Measurements from ENCODE around the gene CPNE5.

Gene CPNE5

DNA sequence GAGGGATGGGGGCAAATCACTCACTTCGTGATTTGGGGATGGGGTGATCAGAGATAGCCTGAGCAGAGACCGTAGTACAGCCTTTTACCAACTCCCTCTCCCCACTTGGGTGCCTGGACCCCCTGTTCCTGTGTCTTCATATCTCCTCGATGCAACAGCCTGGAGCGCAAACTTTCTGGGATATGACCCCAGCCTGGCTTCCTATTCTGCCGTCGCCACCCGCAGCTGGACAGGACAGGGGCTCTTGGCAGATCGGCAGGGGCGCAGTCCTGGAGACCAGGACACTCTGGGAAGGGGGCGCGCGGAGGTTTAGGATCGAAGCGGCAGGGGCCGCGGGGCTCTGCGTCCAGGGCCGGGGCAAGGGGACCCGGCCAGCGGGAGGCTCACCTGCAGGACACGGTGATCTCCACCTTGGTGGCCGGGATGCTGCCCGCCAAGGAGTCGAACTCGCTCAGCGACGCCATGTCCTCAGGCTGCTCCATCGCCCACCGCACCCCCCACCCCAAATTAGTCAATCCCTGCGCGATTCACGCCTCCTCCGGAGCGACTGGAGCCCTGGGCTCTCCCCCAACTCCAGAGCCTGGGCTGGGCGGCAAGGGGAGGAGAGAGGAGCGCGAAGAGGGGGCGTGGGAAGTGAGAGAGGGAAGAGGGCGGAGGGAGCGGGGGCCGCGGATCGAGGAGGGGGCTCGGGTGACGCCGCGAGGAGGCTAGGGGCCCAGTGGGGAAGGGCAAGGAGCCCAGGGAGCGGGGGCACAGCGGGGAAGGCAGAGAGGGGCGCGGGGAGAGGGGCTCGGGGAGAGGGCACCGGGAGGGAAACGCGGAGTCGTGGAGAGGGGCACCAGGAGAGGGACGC is at the start of gene CPNE5:
Gene CPNE5 (minus strand): TSS at position 549 of the 853 bp plus-strand sequence. CDS start 67 bp downstream, at position 482.
- DNase-seq = no peak

DNA sequence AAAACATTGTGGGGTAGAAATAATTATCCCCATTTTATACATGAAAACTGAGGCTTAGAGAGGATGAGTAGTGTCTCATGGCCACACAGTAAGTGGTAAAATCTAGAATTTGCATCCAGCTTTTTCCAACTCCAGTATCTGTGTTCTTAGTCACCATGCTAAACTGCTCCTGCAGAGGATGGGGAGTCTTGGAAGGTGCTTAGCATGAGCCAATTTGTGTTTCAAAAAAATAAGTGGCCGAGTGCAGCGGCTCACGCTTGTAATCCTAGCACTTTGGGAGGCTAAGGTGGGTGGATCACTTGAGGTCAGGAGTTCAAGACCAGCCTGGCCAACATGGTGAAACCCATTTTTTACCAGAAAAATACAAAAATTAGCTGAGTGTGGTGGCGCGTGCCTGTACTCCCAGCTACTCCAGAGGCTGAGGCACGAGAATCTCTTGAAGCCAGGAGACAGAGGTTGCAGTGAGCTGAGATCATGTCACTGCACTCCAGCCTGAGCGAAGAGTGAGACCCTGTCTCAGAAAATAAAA is 48.9 kb upstream of the CPNE5 start:
- no peak for DNase-seq

DNA sequence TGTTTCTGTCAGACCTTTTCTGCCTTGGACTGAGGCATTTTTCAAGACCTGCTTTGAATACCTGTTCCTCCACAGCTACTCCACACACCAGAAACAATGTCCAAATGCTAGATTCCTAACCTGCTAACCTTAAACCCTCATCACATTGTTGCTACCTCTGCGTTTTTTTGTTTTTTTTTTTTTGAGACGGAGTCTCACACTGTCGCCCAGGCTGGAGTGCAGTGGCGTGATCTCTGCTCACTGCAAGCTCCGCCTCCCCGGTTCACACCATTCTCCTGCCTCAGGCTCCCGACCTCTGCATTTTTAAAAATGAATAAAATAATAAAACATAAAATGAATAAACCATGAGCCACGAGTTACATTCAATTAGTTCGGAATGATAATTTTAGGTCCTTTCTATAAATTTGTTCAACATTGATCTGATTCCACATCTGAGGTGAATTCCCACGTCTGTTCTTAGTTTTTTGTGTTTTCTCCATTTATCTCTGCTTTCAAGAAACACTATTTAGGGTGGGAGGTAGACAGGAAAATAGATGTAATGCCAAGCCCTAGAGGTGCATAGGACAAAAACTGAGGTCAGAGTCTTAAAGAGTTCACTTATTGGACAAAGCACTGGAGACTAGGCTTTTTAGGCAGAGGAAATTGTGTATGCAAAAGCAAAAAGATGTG is 47.8 kb upstream of the CPNE5 start:
- DNase-seq = no peak

DNA sequence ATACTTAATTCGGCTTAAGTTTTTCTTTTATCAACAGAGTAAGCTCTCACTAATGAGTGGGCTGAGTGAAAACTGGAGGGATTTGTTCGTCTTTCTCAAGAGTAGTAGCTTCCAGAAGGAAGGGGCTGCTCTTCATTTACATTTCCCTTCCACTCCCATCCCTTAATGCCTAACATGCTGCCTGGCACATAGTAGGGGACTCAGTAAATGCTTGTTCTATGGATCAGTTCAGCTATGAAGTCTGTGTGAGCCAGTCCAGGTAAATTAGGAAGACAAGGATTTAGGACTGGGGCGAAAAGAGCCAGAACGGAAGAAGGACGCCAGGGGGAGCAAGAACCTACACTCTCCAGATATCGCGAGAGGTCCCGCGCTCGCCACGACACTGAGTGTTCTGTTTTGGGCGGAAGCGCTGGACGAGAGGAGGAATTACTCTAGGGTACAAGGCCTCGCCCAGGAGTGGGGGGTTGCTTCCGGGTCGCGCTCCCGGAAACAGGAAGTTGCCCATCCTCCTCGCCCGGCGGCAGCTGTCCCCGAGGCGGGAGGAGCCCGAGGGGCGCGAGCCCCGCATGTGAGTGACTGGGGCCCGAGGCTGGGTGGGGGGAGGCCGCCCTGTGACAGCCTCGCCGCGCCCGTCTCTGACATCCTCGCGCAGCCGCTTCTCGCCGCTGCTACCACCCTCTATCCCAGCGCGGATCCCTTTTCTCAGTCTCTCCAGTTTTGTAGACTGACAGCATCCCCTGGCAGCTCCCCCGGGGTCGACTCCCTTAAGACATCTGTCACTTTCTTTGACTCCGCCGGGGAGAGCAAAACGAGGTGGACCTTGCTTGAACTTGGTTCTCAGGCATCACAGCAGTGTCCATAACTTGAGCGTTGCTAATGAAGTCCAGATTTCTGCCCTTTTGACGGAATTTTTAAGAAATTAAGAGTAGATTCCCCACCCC is 46.5 kb upstream of the CPNE5 start, which contains the start of gene C6orf89:
Gene C6orf89 (plus strand): TSS at position 492 of the 941 bp plus-strand sequence. CDS start 13,493 bp downstream, outside the sequence.
- peak; percentile 97 for DNase-seq

DNA sequence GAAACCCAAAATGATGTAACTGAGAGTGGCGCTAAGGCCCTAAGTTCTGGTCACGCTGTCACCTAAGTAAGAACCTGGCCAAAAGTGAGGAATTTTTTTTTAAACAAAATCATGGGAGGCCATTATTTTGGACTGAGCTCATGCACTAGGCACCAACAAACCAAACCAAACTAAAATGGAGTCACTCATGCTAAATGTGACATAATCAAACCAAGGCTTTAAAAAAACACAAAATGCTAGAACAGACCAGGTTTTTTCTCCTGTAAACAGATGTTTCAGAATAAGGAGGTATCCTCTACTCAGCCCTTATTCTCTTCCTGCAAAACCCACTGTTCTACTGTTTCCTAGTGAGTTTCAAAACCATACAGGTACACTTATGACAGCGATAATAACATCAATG is 45.4 kb upstream of the CPNE5 start:
- no peak for DNase-seq

DNA sequence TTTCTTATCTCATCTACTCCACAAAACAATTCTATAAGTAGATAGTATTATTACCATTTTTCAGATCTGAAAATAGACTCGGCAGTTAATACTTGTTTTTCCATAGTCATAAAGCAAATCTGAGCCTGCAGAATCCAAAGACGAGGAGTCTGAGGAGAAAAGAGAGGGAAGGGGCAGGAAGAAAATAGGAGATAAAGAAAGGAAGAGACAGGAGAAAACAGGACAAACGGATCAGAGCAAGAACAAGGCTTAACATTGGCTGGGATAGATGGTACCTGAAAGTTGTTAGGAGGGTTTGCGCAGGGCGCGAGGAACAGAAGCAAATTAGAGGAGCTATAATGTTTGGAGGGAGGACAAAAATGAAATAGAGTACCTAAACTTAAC is 36.0 kb upstream of the CPNE5 start:
- no peak for DNase-seq

DNA sequence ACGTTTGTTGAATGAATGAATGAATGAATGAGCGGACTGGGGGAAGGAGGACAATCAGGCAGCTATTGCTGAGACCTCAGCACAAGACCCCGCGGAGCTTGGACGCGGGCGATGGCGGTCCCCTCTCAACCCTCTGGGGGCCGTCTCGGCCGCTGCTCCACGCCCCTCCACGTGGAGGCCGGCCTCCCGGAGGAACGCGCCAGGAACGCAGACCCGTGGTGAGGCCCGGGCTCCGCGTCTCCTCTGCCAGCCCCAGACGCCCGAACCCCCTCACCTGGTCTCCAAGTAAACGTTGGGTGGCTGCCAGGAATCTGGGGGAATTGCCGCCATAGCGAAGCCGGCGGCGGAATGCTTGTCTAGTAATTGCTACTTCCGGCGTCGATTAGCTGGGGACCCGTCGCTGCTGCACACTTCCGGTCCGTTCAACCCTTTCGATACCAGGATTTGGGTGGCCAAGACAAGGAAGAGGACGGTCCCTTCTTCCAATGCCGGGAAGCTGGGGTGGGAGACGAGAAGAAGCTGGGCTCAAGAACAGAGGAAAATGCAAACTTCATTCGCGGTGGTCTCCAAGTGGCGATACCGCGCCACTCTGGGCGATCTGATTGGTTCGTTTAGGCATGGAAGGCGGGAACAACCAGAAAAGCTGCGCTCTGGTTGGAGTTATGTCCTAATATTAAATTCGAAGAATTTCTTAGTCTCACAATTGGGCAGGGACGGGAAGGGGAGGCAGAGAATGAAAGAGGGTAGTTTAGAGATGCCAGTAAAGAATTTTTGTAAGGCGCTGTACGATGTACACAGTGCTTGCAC is 35.4 kb upstream of the CPNE5 start, which contains the start of gene PPIL1:
Gene PPIL1 (minus strand): TSS at position 361 of the 807 bp plus-strand sequence. CDS start 31 bp downstream, at position 330.
- DNase-seq = peak; percentile 86 to 89

DNA sequence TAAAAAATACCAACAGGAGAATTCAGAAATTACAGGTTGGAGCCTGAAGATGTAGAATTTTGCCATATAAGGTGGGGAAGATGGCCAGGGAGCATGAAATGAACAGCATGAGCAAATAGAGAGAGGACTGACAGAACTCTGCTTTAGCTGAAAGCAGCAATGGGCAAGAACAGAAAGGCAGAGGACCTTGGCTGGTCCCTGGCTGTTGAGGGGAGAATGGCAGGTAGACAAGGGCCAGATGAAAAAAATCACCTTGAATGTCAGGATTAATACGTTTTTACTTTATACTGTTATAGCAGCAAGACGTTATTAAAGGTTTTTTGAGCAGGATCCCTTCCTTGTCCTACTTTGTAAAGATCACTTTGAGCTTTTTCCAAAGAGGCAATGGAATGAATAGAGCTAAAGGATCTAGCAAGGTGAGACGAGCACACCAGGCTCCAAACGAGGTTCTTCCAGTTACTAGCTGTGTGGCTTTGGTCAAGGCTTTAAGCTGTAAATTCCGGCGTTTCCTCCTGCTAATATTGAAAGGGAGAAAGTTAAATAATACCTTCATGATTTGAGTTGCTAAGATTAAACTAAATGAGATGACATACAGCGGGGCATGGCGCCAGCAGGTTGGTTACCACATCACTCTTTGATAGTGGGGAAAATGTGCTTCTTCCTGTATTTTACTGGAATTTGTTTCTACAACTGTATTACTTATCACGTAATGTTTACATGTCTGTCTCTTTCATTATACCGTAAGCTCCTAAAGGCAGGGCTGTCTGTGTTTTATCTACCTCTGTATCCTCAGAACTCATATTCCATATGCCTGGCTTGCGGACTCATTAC is 34.6 kb upstream of the CPNE5 start:
- DNase-seq = no peak

DNA sequence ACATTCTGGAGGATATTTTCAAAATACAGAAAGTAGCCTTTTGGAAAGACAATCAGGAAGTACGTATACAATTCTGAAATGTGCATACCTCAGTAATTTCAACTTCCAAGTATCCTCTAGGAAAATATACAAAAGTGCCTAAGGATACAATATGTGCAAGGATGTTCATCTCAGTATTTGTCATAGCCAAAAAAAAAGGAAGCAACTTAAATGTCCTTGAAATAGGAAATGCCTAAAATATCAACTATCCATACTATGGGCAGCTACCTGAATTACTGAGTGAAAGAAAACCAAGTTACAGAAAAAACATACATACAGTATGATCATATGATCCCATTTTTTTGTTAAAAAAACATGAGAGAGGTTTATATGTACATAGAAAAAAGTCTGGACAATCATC is 33.9 kb upstream of the CPNE5 start:
- no peak for DNase-seq

DNA sequence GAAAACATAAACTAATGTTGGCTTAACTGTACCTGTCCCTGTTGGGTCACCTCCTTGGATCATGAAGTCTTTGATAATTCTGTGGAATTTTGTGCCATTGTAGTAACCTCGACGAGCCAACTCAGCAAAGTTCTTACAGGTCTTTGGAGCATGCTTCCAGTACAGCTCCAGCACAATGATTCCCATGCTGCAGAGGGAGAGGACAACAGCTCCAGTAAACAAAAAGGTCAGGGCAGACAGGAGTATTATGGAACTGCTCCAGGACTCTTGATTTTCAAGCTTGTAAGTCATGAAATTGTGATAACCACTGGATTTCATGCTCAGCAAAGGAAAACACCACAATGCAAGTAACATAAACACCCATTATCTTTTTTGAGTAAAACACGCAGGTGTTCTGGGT is 32.4 kb upstream of the CPNE5 start:
- no peak for DNase-seq

DNA sequence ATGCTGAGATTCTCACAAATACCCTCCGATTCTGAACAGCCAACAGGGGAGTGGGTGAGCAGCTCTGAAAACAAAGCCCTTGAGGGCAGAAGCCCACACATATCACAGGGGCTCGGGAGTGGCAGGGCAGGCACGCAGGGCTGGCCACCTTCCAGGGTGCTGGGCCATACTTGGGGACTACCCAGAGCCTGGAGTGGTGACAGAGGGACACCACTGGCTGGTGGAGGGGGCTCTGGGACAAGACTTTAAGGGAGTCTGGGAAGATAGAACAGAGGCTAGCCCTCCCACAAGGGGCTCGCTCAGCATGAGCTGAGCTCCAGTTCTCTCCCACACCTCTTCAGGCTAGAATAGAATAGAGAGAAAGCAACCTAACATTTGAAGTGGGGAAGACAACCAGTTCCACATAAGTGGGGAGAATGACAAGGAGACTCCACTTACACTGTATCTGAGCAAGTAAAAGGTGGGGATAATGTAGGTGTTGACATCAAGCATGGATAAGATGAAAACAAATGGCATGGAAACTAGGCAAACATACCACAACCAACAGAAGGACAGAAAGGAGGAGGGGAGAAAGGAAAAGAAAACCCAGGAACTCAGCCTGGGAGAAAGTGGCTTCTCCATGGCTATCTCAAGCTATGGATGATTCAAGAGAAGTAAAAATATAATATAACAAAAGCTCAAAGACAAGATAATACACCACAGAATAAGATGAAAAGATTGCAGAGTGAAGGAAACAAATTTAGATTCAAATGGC is 28.4 kb upstream of the CPNE5 start:
- DNase-seq = no peak

DNA sequence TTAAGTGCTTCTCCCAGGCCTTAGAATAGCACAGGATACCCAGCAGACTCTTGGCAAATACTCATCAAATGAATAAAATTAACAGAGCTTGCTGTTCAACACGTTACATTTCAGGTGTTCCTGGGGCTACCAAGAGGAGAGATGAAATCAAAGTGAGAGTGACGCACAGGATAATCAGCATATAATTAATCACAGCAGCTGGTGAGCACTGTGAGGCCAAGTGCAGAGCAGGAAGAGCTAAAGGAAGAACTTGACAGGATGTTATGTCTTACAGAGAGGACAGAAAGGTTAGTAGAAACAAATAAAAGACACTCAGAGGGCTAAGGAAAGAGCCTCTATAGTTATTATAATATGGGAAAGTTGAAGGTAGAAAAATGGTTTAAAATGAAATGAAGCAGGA is 26.6 kb upstream of the CPNE5 start:
- DNase-seq = no peak

DNA sequence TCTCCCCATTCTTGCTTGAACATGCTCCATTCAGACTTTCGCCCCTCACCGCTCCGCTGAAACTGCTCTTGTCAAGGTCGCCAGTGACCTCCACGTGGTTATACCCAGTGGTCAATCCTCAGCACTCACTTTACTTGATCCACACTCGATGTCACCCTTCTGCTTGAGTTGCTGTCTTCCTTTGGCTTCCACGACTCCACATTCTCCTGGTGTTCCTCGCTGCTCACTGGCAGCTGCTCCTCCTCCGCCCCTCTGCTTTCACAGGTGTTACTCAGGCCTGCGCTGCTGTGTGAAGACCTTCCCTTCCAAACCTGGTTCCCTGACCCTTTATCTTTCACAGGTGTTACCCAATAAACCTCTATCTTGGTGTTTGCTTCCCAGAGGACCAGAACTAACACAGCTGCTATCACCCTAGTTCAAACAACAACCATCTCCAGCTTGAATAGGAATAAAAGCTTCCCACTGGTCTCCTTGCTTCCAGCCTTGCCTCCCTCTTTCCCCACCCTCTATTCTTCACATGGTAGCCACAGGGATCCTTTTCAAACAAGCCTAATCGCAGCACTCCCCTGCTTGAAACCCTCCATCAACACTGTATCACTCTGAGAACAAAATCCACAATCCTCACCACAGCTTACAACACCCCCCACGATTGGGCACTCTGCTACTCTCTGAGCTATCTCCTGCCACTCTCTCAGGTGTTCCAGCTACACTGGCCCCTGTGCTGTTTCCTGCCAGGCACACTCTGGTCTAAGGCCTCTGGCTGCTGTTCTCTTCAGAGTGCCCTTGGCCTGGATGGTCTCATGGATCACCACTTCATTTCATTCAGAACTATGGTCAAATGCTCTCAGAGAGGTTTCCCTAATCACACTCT is 24.7 kb upstream of the CPNE5 start:
- no peak for DNase-seq

DNA sequence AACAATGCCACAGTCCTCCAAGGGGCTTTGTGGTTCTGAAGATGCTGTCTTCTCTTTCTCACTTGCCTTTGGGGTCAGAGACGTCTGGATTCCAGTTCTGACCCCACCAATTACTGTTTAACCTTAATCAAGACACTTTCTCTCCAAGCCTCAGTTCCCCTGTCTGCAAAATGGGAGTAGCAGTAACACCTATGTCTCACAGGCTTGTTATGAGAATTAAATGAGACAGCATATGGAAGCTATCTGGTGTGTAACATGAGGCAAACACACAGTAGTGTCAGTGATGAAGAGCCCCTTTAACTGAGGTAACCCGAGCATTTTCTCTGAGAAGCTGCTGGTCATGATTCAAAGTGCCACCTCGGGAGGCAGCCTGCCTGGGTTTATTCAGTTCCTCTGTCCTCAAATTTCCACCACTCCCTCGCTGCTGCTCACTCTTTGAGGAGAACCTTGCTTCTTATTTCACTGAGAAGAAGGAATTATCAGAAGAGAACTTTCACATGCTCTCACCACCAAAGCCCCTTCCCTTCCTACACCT is 23.7 kb upstream of the CPNE5 start:
- no peak for DNase-seq

DNA sequence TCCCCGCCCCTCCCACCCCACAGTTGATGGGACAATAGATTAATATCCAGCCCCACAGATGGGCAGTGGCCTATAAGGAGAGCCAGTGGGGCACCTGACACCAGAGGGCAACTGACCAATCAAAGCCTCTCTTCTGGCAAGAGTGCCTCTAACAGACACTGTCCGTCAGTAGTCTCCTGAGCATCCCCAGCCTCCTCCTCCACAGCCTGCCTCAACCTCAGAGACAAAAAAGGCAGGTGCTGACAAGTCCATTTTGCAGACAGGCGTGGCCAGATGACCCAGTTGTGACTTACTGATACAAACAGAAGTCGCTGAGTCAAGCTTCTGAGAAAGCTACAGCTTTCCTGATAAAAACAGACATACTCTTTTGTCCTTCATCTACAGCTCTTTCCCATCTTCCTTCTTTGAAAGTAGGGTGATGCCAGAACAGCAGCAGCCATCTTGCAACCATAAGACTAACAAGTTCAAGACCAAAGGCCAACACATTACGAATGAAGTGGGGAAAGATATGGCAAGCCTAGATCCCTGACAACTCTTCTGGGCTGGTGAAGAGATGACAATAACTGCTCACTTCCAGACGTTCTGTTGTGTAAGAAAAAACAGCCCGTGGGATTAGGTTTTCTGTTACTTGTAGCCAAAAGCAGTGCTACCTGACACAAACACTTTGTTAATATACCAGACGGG is 23.1 kb upstream of the CPNE5 start:
- DNase-seq = no peak

DNA sequence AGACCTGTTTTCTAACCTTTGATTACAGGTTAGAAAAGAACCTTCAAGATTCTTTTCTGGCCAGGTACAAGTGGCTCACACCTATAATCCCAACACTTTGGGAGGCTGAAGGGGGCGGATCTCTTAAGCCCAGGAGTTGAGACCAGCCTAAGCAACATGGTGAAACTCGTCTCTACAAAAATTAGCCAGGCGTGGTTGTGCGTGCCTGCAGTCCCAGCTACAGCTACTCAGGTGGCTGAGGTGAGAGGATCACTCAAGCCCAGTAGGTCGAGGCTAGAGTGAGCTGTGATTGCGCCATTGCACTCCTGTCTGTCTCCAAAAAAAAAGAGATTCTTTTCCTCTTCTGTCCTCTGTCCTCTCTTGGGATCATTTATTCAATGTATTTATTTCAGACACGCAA is 20.9 kb upstream of the CPNE5 start:
- no peak for DNase-seq

DNA sequence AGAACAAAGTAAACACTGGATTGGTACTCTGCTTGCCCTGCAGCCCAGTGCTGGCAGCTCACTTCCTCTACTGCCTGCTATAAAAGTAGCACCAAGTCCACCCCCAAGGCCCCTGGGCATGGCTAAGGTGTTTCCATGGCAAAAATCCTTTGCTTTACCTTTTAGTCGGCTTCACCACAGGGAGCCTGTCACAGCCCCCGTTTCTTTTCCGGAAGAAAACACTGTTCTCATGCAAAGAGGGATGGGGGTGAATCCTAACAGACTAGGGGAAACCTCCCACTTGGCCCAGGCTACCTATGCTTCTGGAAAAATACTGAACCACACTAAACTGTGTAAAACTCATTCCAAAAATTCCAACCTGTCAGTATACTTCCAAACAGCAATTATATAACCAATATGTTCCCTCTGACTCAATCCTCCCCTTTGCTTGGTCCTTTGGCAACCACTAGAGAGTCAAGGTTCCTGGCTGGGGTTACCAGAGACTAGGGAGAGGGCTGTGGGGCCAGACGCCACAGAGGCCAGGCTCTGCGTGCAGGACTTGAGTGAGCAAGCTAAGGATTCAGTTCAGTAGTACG is 19.2 kb upstream of the CPNE5 start:
- no peak for DNase-seq

DNA sequence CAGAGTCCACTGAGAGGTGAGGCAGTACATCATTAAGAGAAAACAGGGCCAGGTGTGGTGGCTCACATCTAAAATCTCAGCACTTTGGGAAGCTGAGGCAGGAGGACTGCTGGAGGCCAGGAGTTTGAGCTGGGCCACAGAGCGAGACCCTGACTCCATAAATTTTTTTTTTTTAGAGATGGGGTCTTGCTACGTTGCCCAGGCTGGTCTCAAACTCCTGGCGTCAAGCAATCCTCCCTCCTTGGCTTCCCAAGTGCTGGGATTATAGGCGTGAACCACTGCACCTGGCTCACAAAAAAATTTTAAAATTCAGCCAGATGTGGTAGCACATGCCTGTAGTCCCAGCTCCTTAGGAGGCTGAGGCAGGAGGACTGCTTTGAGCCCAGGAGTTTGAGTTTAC is 18.1 kb upstream of the CPNE5 start:
- DNase-seq = no peak

Data from CD4-positive, alpha-beta T cell treated with Interleukin-1 beta for 1 hour (primary cell).